ENCODE results near the gene CD44. TPM values are rescaled to one million over a fixed set of nuclear protein-coding genes. Genes with fewer than 3 reads are reported as not detected.

The CD44 gene
- total and polyA plus RNA-seq, 4 donors, result 4.1 to 26.9 (median 14.6) TPM

DNA sequence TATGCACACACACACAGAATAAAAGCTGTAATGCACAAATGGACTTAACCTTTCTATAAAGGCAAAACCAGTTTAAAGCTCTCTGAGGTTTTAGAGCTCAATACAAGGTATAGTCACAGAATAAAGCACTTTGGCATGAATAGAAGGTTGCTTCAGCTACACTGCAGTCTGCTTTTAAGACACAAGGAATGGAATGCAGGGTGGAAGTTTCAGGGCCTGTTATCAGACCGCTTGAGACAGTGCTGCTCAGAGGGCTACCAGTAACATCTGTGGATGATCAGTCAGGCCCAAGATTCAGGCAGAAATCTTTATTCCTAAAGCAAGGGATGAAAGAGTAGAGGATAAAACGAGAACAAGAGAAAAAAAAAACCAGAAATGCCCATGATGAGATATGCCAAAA, 46.7 kb downstream of the CD44 start (continued):
- TF ChIP-seq FOXA1 (IDR thresholded peaks at IDR 0.05) (no peak), GABPA (IDR thresholded peaks at IDR 0.05 in 1 of 2, conservative IDR thresholded peaks at IDR 0.05 in 1 of 2) (no peak), JUND (IDR thresholded peaks at IDR 0.05) (no peak), EGR1 (IDR thresholded peaks at IDR 0.05; ENCODE audit: low read depth in 2 of 2) (no peak), HNF4A (conservative IDR thresholded peaks at IDR 0.05) (no peak), RAD21 (IDR thresholded peaks at IDR 0.05) (no peak)

DNA sequence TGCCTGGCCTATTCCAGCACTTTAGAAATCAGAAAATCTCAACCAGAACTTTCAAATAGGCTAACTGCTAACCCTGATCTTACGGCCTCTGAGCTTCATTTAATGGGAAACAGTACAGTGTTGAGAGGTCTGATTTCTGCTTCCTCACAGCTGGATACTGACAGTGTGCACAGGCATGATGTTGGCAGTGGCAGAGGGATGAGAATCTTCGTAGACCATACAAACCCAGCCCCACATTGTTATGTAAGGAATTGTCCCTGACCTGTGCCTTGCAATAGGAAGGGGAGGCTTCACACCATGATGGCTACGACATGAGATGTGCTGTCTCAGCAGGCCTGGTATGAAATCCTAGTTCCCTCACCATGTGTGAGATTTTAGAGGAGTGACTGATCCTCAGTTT, 49.0 kb downstream of the CD44 start:
- Histone ChIP-seq H3K9ac (ENCODE audit: low read depth in 1 of 2, low read length in 2 of 2) (no peak overlapping the region), H3K27me3 (ENCODE audit: control insufficient read depth in 4 of 4, insufficient read depth in 4 of 4, low read length in 3 of 4) (no peaks in the 10 kb centered on the region), H3K36me3 (ENCODE audit: control insufficient read depth in 4 of 4, insufficient read depth in 3 of 4, low read depth in 1 of 4, low read length in 3 of 4) (no peaks in the 10 kb centered on the region), H3K9me3 (ENCODE audit: control insufficient read depth in 4 of 4, low read length in 3 of 4) (no peaks in the 10 kb centered on the region), H3K4me1 (ENCODE audit: control insufficient read depth in 4 of 4, insufficient read depth in 4 of 4, low read length in 3 of 4) (peaks cover 0 to 8% (median 6%) of the 10 kb centered on the region in 4 donors), H3K27ac (ENCODE audit: low read depth in 1 of 2, low read length in 2 of 2) (no peak overlapping the region), H3K4me3 (ENCODE audit: low read depth in 1 of 3, low read length in 3 of 3) (no peak overlapping the region)
- TF ChIP-seq EGR1 (IDR thresholded peaks at IDR 0.05; ENCODE audit: low read depth in 2 of 2), result no peak
- DNase-seq (ENCODE audit: low spot score), result no peak
- WGBS, result 79% methylated on average over 3 of the region's 3 CpGs

DNA sequence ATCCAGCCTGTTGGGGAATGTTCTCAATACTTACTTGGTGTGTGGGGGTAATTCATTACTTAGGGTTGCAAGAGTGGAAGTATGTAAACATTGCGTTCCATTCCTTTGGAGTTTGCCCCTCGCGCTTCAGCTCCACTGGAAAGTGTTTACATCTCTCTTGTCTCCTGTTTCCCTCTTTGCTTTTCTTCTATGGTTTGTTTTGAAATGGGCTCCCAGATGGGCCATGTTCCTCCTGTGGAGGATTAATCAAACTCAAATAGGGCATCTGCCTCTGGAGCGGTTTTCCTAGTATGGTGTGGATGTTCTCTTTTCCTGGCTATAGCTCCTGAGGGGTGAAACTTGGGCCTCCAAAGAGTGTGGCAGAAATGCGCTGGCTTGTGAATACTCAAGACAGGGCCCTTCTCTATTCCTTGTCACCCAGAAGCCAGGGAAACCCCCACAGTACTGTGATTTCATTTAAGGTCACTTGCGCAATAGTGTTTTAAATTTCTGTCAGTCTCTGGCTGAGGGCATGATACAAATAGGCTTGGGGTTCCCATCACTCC, 51.9 kb downstream of the CD44 start:
- TF ChIP-seq, protein P1, sequence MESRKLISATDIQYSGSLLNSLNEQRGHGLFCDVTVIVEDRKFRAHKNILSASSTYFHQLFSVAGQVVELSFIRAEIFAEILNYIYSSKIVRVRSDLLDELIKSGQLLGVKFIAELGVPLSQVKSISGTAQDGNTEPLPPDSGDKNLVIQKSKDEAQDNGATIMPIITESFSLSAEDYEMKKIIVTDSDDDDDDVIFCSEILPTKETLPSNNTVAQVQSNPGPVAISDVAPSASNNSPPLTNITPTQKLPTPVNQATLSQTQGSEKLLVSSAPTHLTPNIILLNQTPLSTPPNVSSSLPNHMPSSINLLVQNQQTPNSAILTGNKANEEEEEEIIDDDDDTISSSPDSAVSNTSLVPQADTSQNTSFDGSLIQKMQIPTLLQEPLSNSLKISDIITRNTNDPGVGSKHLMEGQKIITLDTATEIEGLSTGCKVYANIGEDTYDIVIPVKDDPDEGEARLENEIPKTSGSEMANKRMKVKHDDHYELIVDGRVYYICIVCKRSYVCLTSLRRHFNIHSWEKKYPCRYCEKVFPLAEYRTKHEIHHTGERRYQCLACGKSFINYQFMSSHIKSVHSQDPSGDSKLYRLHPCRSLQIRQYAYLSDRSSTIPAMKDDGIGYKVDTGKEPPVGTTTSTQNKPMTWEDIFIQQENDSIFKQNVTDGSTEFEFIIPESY (IDR thresholded peaks at IDR 0.05), result no peak
- TF ChIP-seq EGR1 (IDR thresholded peaks at IDR 0.05; ENCODE audit: low read depth in 2 of 2) (no peak), JUND (IDR thresholded peaks at IDR 0.05) (no peak), FOXA2 (IDR thresholded peaks at IDR 0.05) (no peak), FOXA1 (IDR thresholded peaks at IDR 0.05) (no peak), TAF1 (conservative IDR thresholded peaks at IDR 0.05) (no peak), GABPA (IDR thresholded peaks at IDR 0.05 in 1 of 2, conservative IDR thresholded peaks at IDR 0.05 in 1 of 2) (no peak), HNF4A (conservative IDR thresholded peaks at IDR 0.05) (no peak), HNF4G (IDR thresholded peaks at IDR 0.05) (no peak), NR2F2 (IDR thresholded peaks at IDR 0.05) (no peak), YY1 (IDR thresholded peaks at IDR 0.05) (no peak), RAD21 (IDR thresholded peaks at IDR 0.05) (no peak), SP1 (IDR thresholded peaks at IDR 0.05) (no peak), RXRA (IDR thresholded peaks at IDR 0.05) (no peak)
- TF ChIP-seq, protein P2, sequence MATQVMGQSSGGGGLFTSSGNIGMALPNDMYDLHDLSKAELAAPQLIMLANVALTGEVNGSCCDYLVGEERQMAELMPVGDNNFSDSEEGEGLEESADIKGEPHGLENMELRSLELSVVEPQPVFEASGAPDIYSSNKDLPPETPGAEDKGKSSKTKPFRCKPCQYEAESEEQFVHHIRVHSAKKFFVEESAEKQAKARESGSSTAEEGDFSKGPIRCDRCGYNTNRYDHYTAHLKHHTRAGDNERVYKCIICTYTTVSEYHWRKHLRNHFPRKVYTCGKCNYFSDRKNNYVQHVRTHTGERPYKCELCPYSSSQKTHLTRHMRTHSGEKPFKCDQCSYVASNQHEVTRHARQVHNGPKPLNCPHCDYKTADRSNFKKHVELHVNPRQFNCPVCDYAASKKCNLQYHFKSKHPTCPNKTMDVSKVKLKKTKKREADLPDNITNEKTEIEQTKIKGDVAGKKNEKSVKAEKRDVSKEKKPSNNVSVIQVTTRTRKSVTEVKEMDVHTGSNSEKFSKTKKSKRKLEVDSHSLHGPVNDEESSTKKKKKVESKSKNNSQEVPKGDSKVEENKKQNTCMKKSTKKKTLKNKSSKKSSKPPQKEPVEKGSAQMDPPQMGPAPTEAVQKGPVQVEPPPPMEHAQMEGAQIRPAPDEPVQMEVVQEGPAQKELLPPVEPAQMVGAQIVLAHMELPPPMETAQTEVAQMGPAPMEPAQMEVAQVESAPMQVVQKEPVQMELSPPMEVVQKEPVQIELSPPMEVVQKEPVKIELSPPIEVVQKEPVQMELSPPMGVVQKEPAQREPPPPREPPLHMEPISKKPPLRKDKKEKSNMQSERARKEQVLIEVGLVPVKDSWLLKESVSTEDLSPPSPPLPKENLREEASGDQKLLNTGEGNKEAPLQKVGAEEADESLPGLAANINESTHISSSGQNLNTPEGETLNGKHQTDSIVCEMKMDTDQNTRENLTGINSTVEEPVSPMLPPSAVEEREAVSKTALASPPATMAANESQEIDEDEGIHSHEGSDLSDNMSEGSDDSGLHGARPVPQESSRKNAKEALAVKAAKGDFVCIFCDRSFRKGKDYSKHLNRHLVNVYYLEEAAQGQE (IDR thresholded peaks at IDR 0.05), result no peak
- TF ChIP-seq, protein P3, sequence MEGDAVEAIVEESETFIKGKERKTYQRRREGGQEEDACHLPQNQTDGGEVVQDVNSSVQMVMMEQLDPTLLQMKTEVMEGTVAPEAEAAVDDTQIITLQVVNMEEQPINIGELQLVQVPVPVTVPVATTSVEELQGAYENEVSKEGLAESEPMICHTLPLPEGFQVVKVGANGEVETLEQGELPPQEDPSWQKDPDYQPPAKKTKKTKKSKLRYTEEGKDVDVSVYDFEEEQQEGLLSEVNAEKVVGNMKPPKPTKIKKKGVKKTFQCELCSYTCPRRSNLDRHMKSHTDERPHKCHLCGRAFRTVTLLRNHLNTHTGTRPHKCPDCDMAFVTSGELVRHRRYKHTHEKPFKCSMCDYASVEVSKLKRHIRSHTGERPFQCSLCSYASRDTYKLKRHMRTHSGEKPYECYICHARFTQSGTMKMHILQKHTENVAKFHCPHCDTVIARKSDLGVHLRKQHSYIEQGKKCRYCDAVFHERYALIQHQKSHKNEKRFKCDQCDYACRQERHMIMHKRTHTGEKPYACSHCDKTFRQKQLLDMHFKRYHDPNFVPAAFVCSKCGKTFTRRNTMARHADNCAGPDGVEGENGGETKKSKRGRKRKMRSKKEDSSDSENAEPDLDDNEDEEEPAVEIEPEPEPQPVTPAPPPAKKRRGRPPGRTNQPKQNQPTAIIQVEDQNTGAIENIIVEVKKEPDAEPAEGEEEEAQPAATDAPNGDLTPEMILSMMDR (IDR thresholded peaks at IDR 0.05; ENCODE audit: low read depth, low read length, missing input control), result no peak
- TF ChIP-seq, protein P4, sequence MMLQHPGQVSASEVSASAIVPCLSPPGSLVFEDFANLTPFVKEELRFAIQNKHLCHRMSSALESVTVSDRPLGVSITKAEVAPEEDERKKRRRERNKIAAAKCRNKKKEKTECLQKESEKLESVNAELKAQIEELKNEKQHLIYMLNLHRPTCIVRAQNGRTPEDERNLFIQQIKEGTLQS (IDR thresholded peaks at IDR 0.05), result no peak
- TF ChIP-seq, protein P5, sequence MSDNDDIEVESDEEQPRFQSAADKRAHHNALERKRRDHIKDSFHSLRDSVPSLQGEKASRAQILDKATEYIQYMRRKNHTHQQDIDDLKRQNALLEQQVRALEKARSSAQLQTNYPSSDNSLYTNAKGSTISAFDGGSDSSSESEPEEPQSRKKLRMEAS (IDR thresholded peaks at IDR 0.05), result no peak
- Histone ChIP-seq H3K9me3 (ENCODE audit: control insufficient read depth in 4 of 4, low read length in 3 of 4) (no peaks in the 10 kb centered on the region), H3K36me3 (ENCODE audit: control insufficient read depth in 4 of 4, insufficient read depth in 3 of 4, low read depth in 1 of 4, low read length in 3 of 4) (no peaks in the 10 kb centered on the region), H3K9ac (ENCODE audit: low read depth in 1 of 2, low read length in 2 of 2) (no peak overlapping the region), H3K27ac (ENCODE audit: low read depth in 1 of 2, low read length in 2 of 2) (no peak overlapping the region), H3K27me3 (ENCODE audit: control insufficient read depth in 4 of 4, insufficient read depth in 4 of 4, low read length in 3 of 4) (no peaks in the 10 kb centered on the region), H3K4me3 (ENCODE audit: low read depth in 1 of 3, low read length in 3 of 3) (no peak overlapping the region), H3K4me1 (ENCODE audit: control insufficient read depth in 4 of 4, insufficient read depth in 4 of 4, low read length in 3 of 4) (peaks cover 0 to 8% (median 6%) of the 10 kb centered on the region in 4 donors)
- DNase-seq (ENCODE audit: low spot score), result no peak
- 93% methylated on average over 6 of the region's 6 CpGs for WGBS
